Suprapubic skin (tissue), 3 donors: ENCODE data around the gene TSACC.

Experiments
- CTCF ChIP-seq, 2 donors: fragments of 200-600 bp in 1 of 2; fragments of 450-650 bp in 1 of 2; sonication (generic) in 1 of 2; IDR thresholded peaks; one replicate each; pipeline ENCODE4 v1.5.1; 2016 to 2019; ENCODE audit warnings: antibody characterized with exemption in 2 of 2, mild to moderate bottlenecking in 1 of 2, moderate library complexity in 1 of 2
- EP300 ChIP-seq: sonication (generic); formaldehyde crosslinking; IDR thresholded peaks from one replicate; pipeline ENCODE4 v1.6.1; 2017; ENCODE audit warnings: antibody characterized with exemption
- POLR2A ChIP-seq, 2 donors: fragments of 450-650 bp; IDR thresholded peaks; one replicate each; pipeline ENCODE4 v1.6.1; 2017; ENCODE audit warnings: antibody characterized with exemption in 2 of 2, mild to moderate bottlenecking in 2 of 2, moderate library complexity in 2 of 2

GRCh38 chr1:156346636-156347035, 8.3 kb downstream of the TSACC start:
- TF ChIP-seq EP300 (no peak), CTCF (IDR thresholded peaks at IDR 0.05) (no peak), POLR2A (IDR thresholded peaks at IDR 0.05) (no peak)
